ENCODE measurements around the gene CYP39A1. TPM values are rescaled to one million over a fixed set of nuclear protein-coding genes. Genes with fewer than 3 reads are reported as not detected.

Gene CYP39A1
- total RNA-seq, 1 donor from 2014 or later, result 5.4 TPM

DNA sequence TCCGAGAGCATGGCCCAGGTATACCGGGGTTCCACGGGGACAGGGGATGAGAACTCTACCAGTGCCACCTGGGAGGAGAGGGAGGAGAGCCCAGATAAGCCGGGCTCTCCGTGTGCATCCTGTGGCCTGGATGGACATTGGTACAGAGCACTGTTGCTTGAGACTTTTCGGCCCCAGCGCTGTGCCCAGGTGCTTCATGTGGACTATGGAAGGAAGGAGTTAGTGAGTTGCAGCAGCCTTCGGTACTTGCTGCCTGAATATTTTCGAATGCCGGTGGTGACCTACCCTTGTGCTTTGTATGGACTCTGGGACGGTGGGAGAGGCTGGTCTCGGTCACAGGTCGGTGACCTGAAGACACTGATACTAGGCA is 36.3 kb upstream of the CYP39A1 start:
- intact Hi-C loops (cut with micrococcal nuclease), result no loop called here
- TF ChIP-seq, protein P1, sequence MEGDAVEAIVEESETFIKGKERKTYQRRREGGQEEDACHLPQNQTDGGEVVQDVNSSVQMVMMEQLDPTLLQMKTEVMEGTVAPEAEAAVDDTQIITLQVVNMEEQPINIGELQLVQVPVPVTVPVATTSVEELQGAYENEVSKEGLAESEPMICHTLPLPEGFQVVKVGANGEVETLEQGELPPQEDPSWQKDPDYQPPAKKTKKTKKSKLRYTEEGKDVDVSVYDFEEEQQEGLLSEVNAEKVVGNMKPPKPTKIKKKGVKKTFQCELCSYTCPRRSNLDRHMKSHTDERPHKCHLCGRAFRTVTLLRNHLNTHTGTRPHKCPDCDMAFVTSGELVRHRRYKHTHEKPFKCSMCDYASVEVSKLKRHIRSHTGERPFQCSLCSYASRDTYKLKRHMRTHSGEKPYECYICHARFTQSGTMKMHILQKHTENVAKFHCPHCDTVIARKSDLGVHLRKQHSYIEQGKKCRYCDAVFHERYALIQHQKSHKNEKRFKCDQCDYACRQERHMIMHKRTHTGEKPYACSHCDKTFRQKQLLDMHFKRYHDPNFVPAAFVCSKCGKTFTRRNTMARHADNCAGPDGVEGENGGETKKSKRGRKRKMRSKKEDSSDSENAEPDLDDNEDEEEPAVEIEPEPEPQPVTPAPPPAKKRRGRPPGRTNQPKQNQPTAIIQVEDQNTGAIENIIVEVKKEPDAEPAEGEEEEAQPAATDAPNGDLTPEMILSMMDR (IDR thresholded peaks at IDR 0.05; ENCODE audit: borderline replicate concordance), result no peak
- H3K4me1 ChIP-seq, result no peaks in the 10 kb centered on the region
- H3K9me3 ChIP-seq (replicated peaks), result no peaks in the 10 kb centered on the region
- H3K4me3 ChIP-seq, result no peak overlapping the region
- H3K27me3 ChIP-seq (ENCODE audit: low read depth), result no peaks in the 10 kb centered on the region
- H3K27ac ChIP-seq (replicated peaks), result no peak overlapping the region
- no peaks in the 10 kb centered on the region for H3K36me3 ChIP-seq
- no peak for DNase-seq

- intact Hi-C loops (cut with micrococcal nuclease), result no loop called here
- H3K36me3 ChIP-seq, result no peaks in the 10 kb centered on the region
- H3K9me3 ChIP-seq (replicated peaks), result no peaks in the 10 kb centered on the region
- no peak overlapping the region for H3K27ac ChIP-seq (replicated peaks)
- no peak overlapping the region for H3K4me3 ChIP-seq
- no peaks in the 10 kb centered on the region for H3K27me3 ChIP-seq (ENCODE audit: low read depth)
- no peaks in the 10 kb centered on the region for H3K4me1 ChIP-seq
- DNase-seq, result no peak
- TF ChIP-seq, protein P1 (IDR thresholded peaks at IDR 0.05; ENCODE audit: borderline replicate concordance), result no peak
Measured at GRCh38 chr6:46688117-46688965, 35.7 kb upstream of the CYP39A1 start.

- intact Hi-C loops (cut with micrococcal nuclease), result no loop called here
- no peak for DNase-seq
- no peaks in the 10 kb centered on the region for H3K4me1 ChIP-seq
- H3K27ac ChIP-seq (replicated peaks), result no peak within 1 kb of the TSS
- no peaks in the 10 kb centered on the region for H3K9me3 ChIP-seq (replicated peaks)
- no peaks in the 10 kb centered on the region for H3K27me3 ChIP-seq (ENCODE audit: low read depth)
- TF ChIP-seq, protein P1 (IDR thresholded peaks at IDR 0.05; ENCODE audit: borderline replicate concordance), result no peak
- H3K36me3 ChIP-seq, result no peaks in the 10 kb centered on the region
- no peak within 1 kb of the TSS for H3K4me3 ChIP-seq
Measured at GRCh38 chr6:46687619-46688097, 35.0 kb upstream of the CYP39A1 start, which contains the start of gene TDRD6. TSS of gene TDRD6 (plus strand) at chr6:46687885. CDS start at chr6:46688129, 244 bp downstream.

GRCh38 chr6:46684771-46685170 is 32.2 kb upstream of the CYP39A1 start:
- Histone ChIP-seq H3K27ac (replicated peaks) (no peak overlapping the region), H3K9me3 (replicated peaks) (no peaks in the 10 kb centered on the region), H3K4me3 (no peak overlapping the region), H3K36me3 (no peaks in the 10 kb centered on the region), H3K4me1 (no peaks in the 10 kb centered on the region), H3K27me3 (ENCODE audit: low read depth) (no peaks in the 10 kb centered on the region)
- no peak for DNase-seq
- intact Hi-C loops (cut with micrococcal nuclease), result no loop called here
- TF ChIP-seq, protein P1 (IDR thresholded peaks at IDR 0.05; ENCODE audit: borderline replicate concordance), result no peak

- no peaks in the 10 kb centered on the region for H3K9me3 ChIP-seq (replicated peaks)
- no peaks in the 10 kb centered on the region for H3K27me3 ChIP-seq (ENCODE audit: low read depth)
- DNase-seq, result no peak
- intact Hi-C loops (cut with micrococcal nuclease), result no loop called here
- H3K4me1 ChIP-seq, result no peaks in the 10 kb centered on the region
- H3K4me3 ChIP-seq, result no peak overlapping the region
- H3K27ac ChIP-seq (replicated peaks), result no peak overlapping the region
- TF ChIP-seq, protein P1 (IDR thresholded peaks at IDR 0.05; ENCODE audit: borderline replicate concordance), result peak; percentile 24
- H3K36me3 ChIP-seq, result peaks cover 34% of the 10 kb centered on the region
Measured at GRCh38 chr6:46677314-46677654, 24.7 kb upstream of the CYP39A1 start.

Measured in left ventricle myocardium inferior (tissue), 1 donor.